Left lung (tissue), 10 donors: ENCODE measurements around the gene CAMK2G. TPM values are rescaled to one million over a fixed set of nuclear protein-coding genes. Genes with fewer than 3 reads are reported as not detected.
A peak's percentile ranks its signal among the peaks of the same experiment; 100 is the strongest.

Experiments used
- ATAC-seq: fragments of 200-7000 bp; cut with Tn5 transposase; one replicate; pipeline ENCODE4 v1.9.1; 2020; ENCODE audit warnings: moderate library complexity
- DNase-seq, 4 donors: peaks; one replicate each; pipeline ENCODE4 v3.0.0-alpha.2; 2013 to 2020
- H3K27ac ChIP-seq, 2 donors: fragments of 200-600 bp; sonication (generic) in 1 of 2; one replicate each; pipeline versions ENCODE4 v1.5.0 to v1.8.0; 2020 to 2021
- H3K27me3 ChIP-seq, 2 donors: fragments of 200-600 bp; sonication (generic) in 1 of 2; one replicate each; pipeline versions ENCODE4 v1.5.0 to v1.8.0; 2020 to 2021
- H3K36me3 ChIP-seq, 2 donors: fragments of 200-600 bp; sonication (generic) in 1 of 2; one replicate each; pipeline versions ENCODE4 v1.5.0 to v1.8.0; 2020 to 2021
- H3K4me1 ChIP-seq, 2 donors: fragments of 200-600 bp; one replicate each; pipeline ENCODE4 v1.8.0; 2021
- H3K4me3 ChIP-seq, 2 donors: fragments of 200-600 bp; sonication (generic) in 1 of 2; one replicate each; pipeline versions ENCODE4 v1.5.0 to v1.8.0; 2020 to 2021; ENCODE audit warnings: mild to moderate bottlenecking in 1 of 2
- H3K9me3 ChIP-seq, 2 donors: fragments of 200-600 bp; sonication (generic) in 1 of 2; one replicate each; pipeline versions ENCODE4 v1.5.0 to v1.8.0; 2020 to 2021
- CTCF ChIP-seq, 2 donors: fragments of 200-600 bp; sonication (generic) in 1 of 2; IDR thresholded peaks; one replicate each; pipeline versions ENCODE4 v1.5.0 to v1.8.0; 2021; ENCODE audit warnings: antibody characterized with exemption in 2 of 2
- intact Hi-C, 2 donors: fragments of 100-400 bp; cut with DNase I; formaldehyde crosslinking; loops; one replicate each; pipeline versions ENCODE4 v1.11.2 to v1.14.2; 2022
- polyA plus RNA-seq, 6 donors: library from polyadenylated mRNA; unstranded; fragments of 120-200 nt; gene quantifications; one replicate each; pipeline ENCODE4 v1.2.1, GENCODE V29; 2013; ENCODE audit not compliant: insufficient read length in 6 of 6
- total RNA-seq, 2 donors: library from RNA; stranded (reverse); fragmentation: NEBNext Ultra II Directional; extraction: Animal tissue kit (Norgen Biotek cat#: 25700); gene quantifications; one replicate each; pipeline ENCODE4 v1.2.1, GENCODE V29; 2021
- donor health status: DM: no; HTN: yes; CAD: no.
- donor health status: DM: no; HTN: no; CAD: no.

CAMK2G gene
- total and polyA plus RNA-seq, 8 donors = 28.9 to 44.5 (median 35.4) TPM

- Histone ChIP-seq H3K9me3 (no peaks in the 10 kb centered on the region), H3K36me3 (no peaks in the 10 kb centered on the region), H3K27ac (no peak overlapping the region), H3K27me3 (no peaks in the 10 kb centered on the region), H3K4me1 (peaks cover 12 to 50% of the 10 kb centered on the region in 2 donors), H3K4me3 (no peak overlapping the region)
- DNase-seq (no peak), ATAC-seq (no peak)
- intact Hi-C loops = no loop called here
- no peak for TF ChIP-seq CTCF (IDR thresholded peaks at IDR 0.05)
These were observed 28.0 kb upstream of the CAMK2G start for GRCh38 chr10:73902351-73902750.

- H3K36me3 ChIP-seq = no peaks in the 10 kb centered on the region
- no peak for DNase-seq
- H3K27me3 ChIP-seq = no peaks in the 10 kb centered on the region
- H3K9me3 ChIP-seq = no peaks in the 10 kb centered on the region
- no peak for ATAC-seq
- H3K27ac ChIP-seq = no peak overlapping the region
- TF ChIP-seq CTCF (IDR thresholded peaks at IDR 0.05) = no peak
- intact Hi-C loops = no loop called here
- H3K4me1 ChIP-seq = peaks cover under 1 to 39% of the 10 kb centered on the region in 2 donors
- H3K4me3 ChIP-seq = no peak overlapping the region
These were observed 26.9 kb upstream of the CAMK2G start for GRCh38 chr10:73901261-73901660.

GRCh38 chr10:73900064-73900463 is 25.7 kb upstream of the CAMK2G start:
- TF ChIP-seq CTCF (IDR thresholded peaks at IDR 0.05) = no peak
- intact Hi-C loops = no loop called here
- H3K4me3 ChIP-seq = no peak overlapping the region
- ATAC-seq (no peak), DNase-seq (no peak)
- no peaks in the 10 kb centered on the region for H3K36me3 ChIP-seq
- no peak overlapping the region for H3K27ac ChIP-seq
- peaks cover 0 to 27% of the 10 kb centered on the region in 2 donors for H3K4me1 ChIP-seq
- H3K9me3 ChIP-seq = no peaks in the 10 kb centered on the region
- H3K27me3 ChIP-seq = no peaks in the 10 kb centered on the region

GRCh38 chr10:73899423-73899822 is 25.1 kb upstream of the CAMK2G start:
- Histone ChIP-seq H3K4me1 (peaks cover 0 to 27% of the 10 kb centered on the region in 2 donors), H3K36me3 (no peaks in the 10 kb centered on the region), H3K9me3 (no peaks in the 10 kb centered on the region), H3K27me3 (no peaks in the 10 kb centered on the region), H3K4me3 (no peak overlapping the region), H3K27ac (peak overlapping the region; percentile 10 to 11)
- ATAC-seq (peak; percentile 51), DNase-seq (no peak)
- no peak for TF ChIP-seq CTCF (IDR thresholded peaks at IDR 0.05)
- intact Hi-C loops = no loop called here

GRCh38 chr10:73898730-73899410 is 24.5 kb upstream of the CAMK2G start:
- Histone ChIP-seq H3K27me3 (no peaks in the 10 kb centered on the region), H3K4me1 (peaks cover 0 to 27% of the 10 kb centered on the region in 2 donors), H3K9me3 (no peaks in the 10 kb centered on the region), H3K4me3 (no peak overlapping the region), H3K27ac (peak overlapping the region; percentile 10 to 11), H3K36me3 (no peaks in the 10 kb centered on the region)
- intact Hi-C loops = no loop called here
- no peak for TF ChIP-seq CTCF (IDR thresholded peaks at IDR 0.05)
- peak; percentile 21 for ATAC-seq
- no peak for DNase-seq
